PC-9 (cell line): ENCODE data around the gene SEC31B.

Source experiments
- EZH2 ChIP-seq: fragments of 200-600 bp; sonication (generic); IDR thresholded peaks from 2 replicates; pipeline ENCODE4 v1.8.0; 2017; ENCODE audit warnings: antibody characterized with exemption, low read depth
- TF ChIP-seq, protein P1 (sequence below): fragments of 200-600 bp; sonication (generic); conservative IDR thresholded peaks from 2 replicates; pipeline ENCODE4 v1.6.1; 2017; ENCODE audit warnings: mixed run types, antibody characterized with exemption, mild to moderate bottlenecking, moderate library complexity

- TF ChIP-seq, protein P1, sequence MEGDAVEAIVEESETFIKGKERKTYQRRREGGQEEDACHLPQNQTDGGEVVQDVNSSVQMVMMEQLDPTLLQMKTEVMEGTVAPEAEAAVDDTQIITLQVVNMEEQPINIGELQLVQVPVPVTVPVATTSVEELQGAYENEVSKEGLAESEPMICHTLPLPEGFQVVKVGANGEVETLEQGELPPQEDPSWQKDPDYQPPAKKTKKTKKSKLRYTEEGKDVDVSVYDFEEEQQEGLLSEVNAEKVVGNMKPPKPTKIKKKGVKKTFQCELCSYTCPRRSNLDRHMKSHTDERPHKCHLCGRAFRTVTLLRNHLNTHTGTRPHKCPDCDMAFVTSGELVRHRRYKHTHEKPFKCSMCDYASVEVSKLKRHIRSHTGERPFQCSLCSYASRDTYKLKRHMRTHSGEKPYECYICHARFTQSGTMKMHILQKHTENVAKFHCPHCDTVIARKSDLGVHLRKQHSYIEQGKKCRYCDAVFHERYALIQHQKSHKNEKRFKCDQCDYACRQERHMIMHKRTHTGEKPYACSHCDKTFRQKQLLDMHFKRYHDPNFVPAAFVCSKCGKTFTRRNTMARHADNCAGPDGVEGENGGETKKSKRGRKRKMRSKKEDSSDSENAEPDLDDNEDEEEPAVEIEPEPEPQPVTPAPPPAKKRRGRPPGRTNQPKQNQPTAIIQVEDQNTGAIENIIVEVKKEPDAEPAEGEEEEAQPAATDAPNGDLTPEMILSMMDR = peak; percentile 79
- no peak for TF ChIP-seq EZH2
These were observed 16.2 kb upstream of the SEC31B start, which contains the start of gene HIF1AN for GRCh38 chr10:100535715-100536353.
